ENCODE results near the gene UGT1A5. TPM values are rescaled to one million over a fixed set of nuclear protein-coding genes. Genes with fewer than 3 reads are reported as not detected.

UGT1A5 gene
- polyA plus RNA-seq, 1 donor (not counting 4 experiments of a cell fraction or from before 2014, with no cell fraction given): 1.3 TPM

- DNase-seq (ENCODE audit: low read depth, low spot score): no peak
- FAIRE-seq: no peak
- Histone ChIP-seq H4K20me1 (ENCODE audit: control insufficient read depth, extremely low read depth, insufficient read depth, low read length) (no peaks in the 10 kb centered on the region), H3K9me3 (ENCODE audit: control insufficient read depth, low read depth, low read length) (no peaks in the 10 kb centered on the region), H3K9me1 (ENCODE audit: control insufficient read depth, extremely low read depth, insufficient read depth, low read length) (no peaks in the 10 kb centered on the region), H3K27ac (ENCODE audit: control insufficient read depth, insufficient read depth, low read length) (no peak overlapping the region), H3K79me2 (ENCODE audit: control insufficient read depth, insufficient read depth, low read length) (no peaks in the 10 kb centered on the region), H3K4me1 (ENCODE audit: control insufficient read depth, extremely low read depth, insufficient read depth, low read length) (no peaks in the 10 kb centered on the region), H3K4me3 (ENCODE audit: control insufficient read depth in 2 of 3, extremely low read depth in 1 of 3, insufficient read depth in 2 of 3, low read depth in 1 of 3, low read length in 3 of 3) (no peak overlapping the region), H3K9ac (ENCODE audit: control insufficient read depth, extremely low read depth, insufficient read depth, low read length) (no peak overlapping the region), H3K27me3 (ENCODE audit: control insufficient read depth, extremely low read depth, insufficient read depth, low read length) (peaks cover 5% of the 10 kb centered on the region), H3K36me3 (ENCODE audit: control insufficient read depth in 2 of 2, extremely low read depth in 1 of 2, insufficient read depth in 2 of 2, low read length in 2 of 2) (no peaks in the 10 kb centered on the region), H3K4me2 (ENCODE audit: control insufficient read depth, extremely low read depth, insufficient read depth, low read depth, low read length) (no peak overlapping the region), H2AFZ (ENCODE audit: control insufficient read depth, low read length) (no peak overlapping the region)
- no peak for TF ChIP-seq EZH2 (IDR thresholded peaks at IDR 0.05; ENCODE audit: low read length)
- no peak for TF ChIP-seq CTCF (optimal IDR thresholded peaks at IDR 0.05 in 1 of 3, IDR thresholded peaks at IDR 0.05 in 1 of 3, conservative IDR thresholded peaks at IDR 0.05 in 1 of 3; ENCODE audit: extremely low read depth in 1 of 3, insufficient read depth in 2 of 3, low read length in 3 of 3)
- dilution Hi-C loops (cut with MboI; ENCODE audit: extremely low pct_ligation_motif_present, low sequenced_read_pairs): no loop called here
Observed at GRCh38 chr2:233819884-233820773, 107.4 kb downstream of the UGT1A5 start.

GRCh38 chr2:233820774-233821105, 108.0 kb downstream of the UGT1A5 start:
- no peaks in the 10 kb centered on the region for H3K79me2 ChIP-seq (ENCODE audit: control insufficient read depth, insufficient read depth, low read length)
- no peaks in the 10 kb centered on the region for H4K20me1 ChIP-seq (ENCODE audit: control insufficient read depth, extremely low read depth, insufficient read depth, low read length)
- FAIRE-seq (no peak), DNase-seq (ENCODE audit: low read depth, low spot score) (no peak)
- dilution Hi-C loops (cut with MboI; ENCODE audit: extremely low pct_ligation_motif_present, low sequenced_read_pairs): no loop called here
- H3K9me3 ChIP-seq (ENCODE audit: control insufficient read depth, low read depth, low read length): no peaks in the 10 kb centered on the region
- TF ChIP-seq CTCF (optimal IDR thresholded peaks at IDR 0.05 in 1 of 3, IDR thresholded peaks at IDR 0.05 in 1 of 3, conservative IDR thresholded peaks at IDR 0.05 in 1 of 3; ENCODE audit: extremely low read depth in 1 of 3, insufficient read depth in 2 of 3, low read length in 3 of 3) (no peak), EZH2 (IDR thresholded peaks at IDR 0.05; ENCODE audit: low read length) (no peak)
- no peak overlapping the region for H3K4me2 ChIP-seq (ENCODE audit: control insufficient read depth, extremely low read depth, insufficient read depth, low read depth, low read length)
- H3K4me3 ChIP-seq (ENCODE audit: control insufficient read depth in 2 of 3, extremely low read depth in 1 of 3, insufficient read depth in 2 of 3, low read depth in 1 of 3, low read length in 3 of 3): no peak overlapping the region
- no peak overlapping the region for H3K27ac ChIP-seq (ENCODE audit: control insufficient read depth, insufficient read depth, low read length)
- H3K27me3 ChIP-seq (ENCODE audit: control insufficient read depth, extremely low read depth, insufficient read depth, low read length): peaks cover 5% of the 10 kb centered on the region
- H2AFZ ChIP-seq (ENCODE audit: control insufficient read depth, low read length): no peak overlapping the region
- H3K9ac ChIP-seq (ENCODE audit: control insufficient read depth, extremely low read depth, insufficient read depth, low read length): no peak overlapping the region
- H3K9me1 ChIP-seq (ENCODE audit: control insufficient read depth, extremely low read depth, insufficient read depth, low read length): no peaks in the 10 kb centered on the region
- H3K4me1 ChIP-seq (ENCODE audit: control insufficient read depth, extremely low read depth, insufficient read depth, low read length): no peaks in the 10 kb centered on the region
- H3K36me3 ChIP-seq (ENCODE audit: control insufficient read depth in 2 of 2, extremely low read depth in 1 of 2, insufficient read depth in 2 of 2, low read length in 2 of 2): no peaks in the 10 kb centered on the region

Measured in keratinocyte (primary cell).